Fibroblast of mammary gland (primary cell): ENCODE results near the gene SLC9A8.

Source experiments
- DNase-seq: peaks from one replicate; pipeline ENCODE4 v3.0.0-alpha.2; 2010; ENCODE audit warnings: low read depth
- H3K4me3 ChIP-seq: 2 replicates; pipeline ENCODE4 v1.5.1; 2011; ENCODE audit warnings: low read depth, mild to moderate bottlenecking, low read length, moderate library complexity; ENCODE audit not compliant: control insufficient read depth
- TF ChIP-seq, protein P1 (sequence below): conservative IDR thresholded peaks from 2 replicates; pipeline ENCODE4 v1.5.1; 2011; ENCODE audit warnings: low read depth, low read length, inconsistent platforms; ENCODE audit not compliant: control insufficient read depth, insufficient read depth

Gene SLC9A8

DNA sequence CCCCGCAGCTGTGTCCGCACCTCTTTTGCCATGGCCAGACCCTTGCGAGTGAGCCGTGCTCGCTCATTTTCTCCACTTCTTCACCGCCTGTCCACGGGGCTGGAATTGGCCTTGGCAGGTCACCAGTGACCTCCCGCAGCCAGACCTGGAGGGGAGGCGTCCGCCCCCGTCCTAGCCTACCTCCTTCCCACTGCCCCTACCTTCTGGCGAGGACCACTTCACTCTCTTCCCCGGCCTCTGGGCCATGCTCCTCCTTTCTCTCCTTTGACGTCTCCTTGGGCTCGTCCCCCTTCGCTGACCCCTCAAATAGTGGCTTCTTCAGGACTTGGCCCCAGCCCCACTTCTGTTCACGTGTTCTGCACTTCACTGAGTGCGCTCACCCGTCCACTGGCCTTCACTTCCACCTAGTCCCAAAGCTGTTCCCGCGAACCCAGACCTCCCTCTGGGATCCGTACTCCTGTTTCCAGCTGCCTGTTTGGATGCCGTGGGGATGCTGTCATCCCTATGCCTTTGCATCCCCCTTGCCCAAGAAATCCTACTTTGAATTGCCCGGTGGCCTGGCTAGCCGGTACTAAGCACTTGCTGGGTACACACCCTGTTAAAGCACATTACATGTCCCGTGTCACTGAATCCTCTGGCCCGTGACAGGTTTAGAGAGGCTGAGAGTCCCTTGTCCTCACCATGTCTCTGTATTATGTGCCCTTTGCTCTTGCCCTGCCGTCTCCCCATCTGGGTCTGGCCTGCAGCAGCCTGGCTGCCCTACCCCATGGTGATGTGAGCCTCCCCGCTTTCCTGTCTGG is 69.7 kb downstream of the SLC9A8 start:
- no peak for DNase-seq
- H3K4me3 ChIP-seq: no peak overlapping the region
- TF ChIP-seq, protein P1, sequence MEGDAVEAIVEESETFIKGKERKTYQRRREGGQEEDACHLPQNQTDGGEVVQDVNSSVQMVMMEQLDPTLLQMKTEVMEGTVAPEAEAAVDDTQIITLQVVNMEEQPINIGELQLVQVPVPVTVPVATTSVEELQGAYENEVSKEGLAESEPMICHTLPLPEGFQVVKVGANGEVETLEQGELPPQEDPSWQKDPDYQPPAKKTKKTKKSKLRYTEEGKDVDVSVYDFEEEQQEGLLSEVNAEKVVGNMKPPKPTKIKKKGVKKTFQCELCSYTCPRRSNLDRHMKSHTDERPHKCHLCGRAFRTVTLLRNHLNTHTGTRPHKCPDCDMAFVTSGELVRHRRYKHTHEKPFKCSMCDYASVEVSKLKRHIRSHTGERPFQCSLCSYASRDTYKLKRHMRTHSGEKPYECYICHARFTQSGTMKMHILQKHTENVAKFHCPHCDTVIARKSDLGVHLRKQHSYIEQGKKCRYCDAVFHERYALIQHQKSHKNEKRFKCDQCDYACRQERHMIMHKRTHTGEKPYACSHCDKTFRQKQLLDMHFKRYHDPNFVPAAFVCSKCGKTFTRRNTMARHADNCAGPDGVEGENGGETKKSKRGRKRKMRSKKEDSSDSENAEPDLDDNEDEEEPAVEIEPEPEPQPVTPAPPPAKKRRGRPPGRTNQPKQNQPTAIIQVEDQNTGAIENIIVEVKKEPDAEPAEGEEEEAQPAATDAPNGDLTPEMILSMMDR: no peak

DNA sequence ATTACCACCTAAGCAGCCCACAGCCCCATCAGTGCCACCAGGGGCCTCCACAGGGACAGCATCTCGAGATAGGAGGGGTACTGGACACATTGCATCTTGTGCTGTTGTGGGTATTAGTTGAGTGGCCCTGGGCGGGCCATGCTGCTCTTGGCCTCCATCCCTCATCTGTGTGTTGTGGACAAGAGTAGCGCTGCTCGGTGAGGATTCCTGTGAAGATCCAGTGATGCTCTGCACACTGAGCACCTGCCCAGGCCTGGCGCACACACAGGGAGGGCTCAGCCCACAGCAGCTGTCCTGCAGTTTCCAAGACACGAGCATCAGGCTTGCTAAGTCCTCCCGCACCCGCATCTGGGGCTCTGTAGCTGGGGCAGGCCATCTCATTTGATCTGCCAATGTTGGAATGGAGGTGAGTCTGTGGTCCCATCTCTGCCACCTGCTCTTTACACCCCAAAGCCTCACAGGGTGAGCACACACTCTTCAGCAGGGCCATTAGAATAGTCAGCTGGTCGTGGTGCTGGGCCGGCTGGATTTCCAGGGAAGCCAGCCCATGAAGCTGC is 70.7 kb downstream of the SLC9A8 start:
- H3K4me3 ChIP-seq: no peak overlapping the region
- DNase-seq: no peak
- TF ChIP-seq, protein P1: no peak

DNA sequence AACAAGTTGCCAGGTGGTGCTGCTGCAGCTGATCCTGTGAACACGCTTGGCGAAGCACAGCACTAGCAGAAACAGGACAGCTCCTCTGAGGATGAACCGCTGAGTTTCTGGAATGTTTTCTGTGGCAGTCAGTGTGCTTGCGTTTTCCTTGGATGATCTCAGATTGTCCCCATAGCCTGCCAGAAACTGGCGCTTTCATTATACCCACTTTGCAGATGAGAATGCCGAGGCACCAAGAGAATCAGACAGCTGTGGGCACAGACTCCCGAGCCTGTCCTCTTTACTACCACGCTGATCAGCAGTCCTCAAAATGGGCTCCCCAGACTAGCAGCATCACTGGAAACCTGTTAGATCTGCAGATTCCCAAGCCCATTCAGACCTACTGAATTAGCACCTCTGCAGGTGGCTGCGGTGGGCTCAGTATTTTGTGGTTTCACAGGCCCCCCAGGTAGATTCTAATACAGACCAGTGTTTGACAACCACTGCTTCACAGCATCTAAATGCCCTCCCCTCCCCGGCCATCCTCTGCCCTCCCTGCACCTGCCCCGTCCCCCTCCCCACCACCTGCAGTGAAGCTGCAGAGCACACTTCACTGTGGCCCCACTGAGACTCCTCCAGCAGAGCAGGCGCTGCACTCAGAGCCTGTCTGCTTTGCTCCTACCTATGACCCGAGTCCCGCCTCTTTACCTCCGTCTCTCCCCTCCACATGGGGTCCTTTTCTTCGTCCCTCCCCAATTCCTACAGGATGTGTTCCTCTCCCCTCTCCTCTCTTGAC is 73.1 kb downstream of the SLC9A8 start:
- TF ChIP-seq, protein P1: no peak
- DNase-seq: no peak
- H3K4me3 ChIP-seq: no peak overlapping the region

DNA sequence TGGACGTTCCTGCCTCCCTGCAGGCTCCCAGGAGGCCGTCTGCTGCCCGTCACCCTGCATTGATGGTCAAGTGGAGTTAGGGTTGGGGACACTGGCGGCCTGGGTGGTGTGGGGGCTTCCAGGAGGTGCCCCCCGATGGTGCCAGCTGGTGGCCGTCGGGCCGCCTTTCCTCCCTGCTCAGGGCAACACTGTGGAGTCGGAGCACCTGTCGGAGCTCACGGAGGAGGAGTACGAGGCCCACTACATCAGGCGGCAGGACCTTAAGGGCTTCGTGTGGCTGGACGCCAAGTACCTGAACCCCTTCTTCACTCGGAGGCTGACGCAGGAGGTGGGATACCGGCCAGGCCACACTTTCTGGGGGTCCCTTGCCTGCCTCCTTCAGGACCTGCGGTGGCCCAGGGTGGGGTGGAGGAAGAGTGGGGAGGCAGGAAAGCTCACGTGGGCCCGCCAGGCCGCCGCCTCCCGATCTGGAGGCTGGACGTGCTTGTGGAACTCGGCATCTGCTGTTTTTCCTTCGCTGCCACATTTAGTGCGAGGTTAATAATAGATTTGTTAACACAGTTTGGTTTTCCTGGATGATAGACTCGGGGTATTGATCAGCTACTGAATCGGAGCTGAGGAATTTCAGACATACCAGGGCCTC is 74.1 kb downstream of the SLC9A8 start:
- TF ChIP-seq, protein P1: no peak
- no peak overlapping the region for H3K4me3 ChIP-seq
- no peak for DNase-seq

DNA sequence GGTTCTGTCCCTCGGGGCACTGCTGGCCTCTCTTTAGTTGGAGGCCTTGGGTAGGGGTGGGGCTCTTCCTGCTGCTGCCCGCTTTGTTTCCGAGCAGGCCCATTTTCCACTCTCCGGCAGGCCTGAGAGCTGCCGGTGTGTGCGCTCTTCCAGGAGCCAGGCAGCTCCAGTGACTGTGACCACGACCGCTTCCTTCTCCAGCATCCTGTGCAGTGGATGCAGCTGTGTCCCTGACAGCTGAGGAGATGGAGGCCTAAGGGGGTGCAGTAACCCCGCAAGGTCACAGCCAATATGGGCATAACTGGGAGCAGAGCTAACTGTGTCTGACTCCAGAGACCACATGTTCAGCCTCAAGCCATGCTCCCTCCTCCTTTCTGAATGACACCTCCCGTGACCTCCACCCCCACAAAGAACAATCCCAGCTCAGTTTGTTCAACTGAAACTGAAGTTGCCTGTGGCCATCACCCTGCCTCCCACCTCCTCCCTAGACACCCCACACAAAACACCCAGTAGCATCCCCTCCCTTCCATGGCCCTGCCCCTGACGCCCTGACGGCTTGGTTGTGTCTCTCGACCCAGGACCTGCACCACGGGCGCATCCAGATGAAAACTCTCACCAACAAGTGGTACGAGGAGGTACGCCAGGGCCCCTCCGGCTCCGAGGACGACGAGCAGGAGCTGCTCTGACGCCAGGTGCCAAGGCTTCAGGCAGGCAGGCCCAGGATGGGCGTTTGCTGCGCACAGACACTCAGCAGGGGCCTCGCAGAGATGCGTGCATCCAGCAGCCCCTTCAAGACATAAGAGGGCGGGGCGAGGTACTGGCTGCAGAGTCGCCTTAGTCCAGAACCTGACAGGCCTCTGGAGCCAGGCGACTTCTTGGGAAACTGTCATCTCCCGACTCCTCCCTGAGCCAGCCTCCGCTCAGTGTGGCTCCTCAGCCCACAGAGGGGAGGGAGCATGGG is 74.9 kb downstream of the SLC9A8 start:
- H3K4me3 ChIP-seq: no peak overlapping the region
- DNase-seq: peak; percentile 41
- TF ChIP-seq, protein P1: no peak
